ENCODE results near the gene SCN8A. TPM values are rescaled to one million over a fixed set of nuclear protein-coding genes. Genes with fewer than 3 reads are reported as not detected.

The SCN8A gene
- total RNA-seq, 1 donor from 2014 or later = 2.0 TPM

- no peak for TF ChIP-seq CTCF (IDR thresholded peaks at IDR 0.05)
- Histone ChIP-seq H3K4me3 (no peak overlapping the region), H3K9me3 (no peaks in the 10 kb centered on the region), H3K4me1 (no peaks in the 10 kb centered on the region), H3K36me3 (no peaks in the 10 kb centered on the region), H3K27me3 (no peaks in the 10 kb centered on the region), H3K27ac (no peak overlapping the region)
- intact Hi-C loops (cut with DNase I) = no loop called here
- DNase-seq (ENCODE audit: low spot score in 2 of 2) = no peak
These were observed 242.6 kb downstream of the SCN8A start for GRCh38 chr12:51833448-51834227.

GRCh38 chr12:51834411-51834810 lies 243.4 kb downstream of the SCN8A start:
- Histone ChIP-seq H3K4me1 (no peaks in the 10 kb centered on the region), H3K9me3 (no peaks in the 10 kb centered on the region), H3K27me3 (no peaks in the 10 kb centered on the region), H3K4me3 (no peak overlapping the region), H3K36me3 (no peaks in the 10 kb centered on the region), H3K27ac (no peak overlapping the region)
- TF ChIP-seq CTCF (IDR thresholded peaks at IDR 0.05) = no peak
- intact Hi-C loops (cut with DNase I) = no loop called here
- DNase-seq (ENCODE audit: low spot score in 2 of 2) = no peak

- TF ChIP-seq CTCF (IDR thresholded peaks at IDR 0.05) = no peak
- DNase-seq (ENCODE audit: low spot score in 2 of 2) = no peak
- Histone ChIP-seq H3K36me3 (no peaks in the 10 kb centered on the region), H3K27ac (no peak overlapping the region), H3K9me3 (no peaks in the 10 kb centered on the region), H3K27me3 (no peaks in the 10 kb centered on the region), H3K4me1 (no peaks in the 10 kb centered on the region), H3K4me3 (no peak overlapping the region)
- intact Hi-C loops (cut with DNase I) = no loop called here
These were observed 245.2 kb downstream of the SCN8A start for GRCh38 chr12:51836041-51836826.

GRCh38 chr12:51836827-51837173 lies 245.8 kb downstream of the SCN8A start:
- no peaks in the 10 kb centered on the region for H3K9me3 ChIP-seq
- no peaks in the 10 kb centered on the region for H3K4me1 ChIP-seq
- no peak overlapping the region for H3K27ac ChIP-seq
- DNase-seq (ENCODE audit: low spot score in 2 of 2) = no peak
- intact Hi-C loops (cut with DNase I) = no loop called here
- H3K36me3 ChIP-seq = no peaks in the 10 kb centered on the region
- no peaks in the 10 kb centered on the region for H3K27me3 ChIP-seq
- TF ChIP-seq CTCF (IDR thresholded peaks at IDR 0.05) = no peak
- no peak overlapping the region for H3K4me3 ChIP-seq

- H3K9me3 ChIP-seq = no peaks in the 10 kb centered on the region
- TF ChIP-seq CTCF (IDR thresholded peaks at IDR 0.05) = no peak
- no peaks in the 10 kb centered on the region for H3K4me1 ChIP-seq
- no peaks in the 10 kb centered on the region for H3K27me3 ChIP-seq
- H3K27ac ChIP-seq = no peak overlapping the region
- DNase-seq (ENCODE audit: low spot score in 2 of 2) = no peak
- intact Hi-C loops (cut with DNase I) = no loop called here
- H3K4me3 ChIP-seq = no peak overlapping the region
- H3K36me3 ChIP-seq = no peaks in the 10 kb centered on the region
These were observed 246.3 kb downstream of the SCN8A start for GRCh38 chr12:51837286-51837685.
